Measurements from ENCODE around the gene PLEKHG2.

The PLEKHG2 gene

GRCh38 chr19:39397360-39398296 is 14.8 kb upstream of the PLEKHG2 start:
- peaks cover 53% of the 10 kb centered on the region for H3K4me1 Mint-ChIP-seq (ENCODE audit: low read depth)
- H3K36me3 Mint-ChIP-seq (ENCODE audit: low read depth) = peaks cover 19% of the 10 kb centered on the region
- peak overlapping the region; percentile 11 for H3K4me3 Mint-ChIP-seq
- no peaks in the 10 kb centered on the region for H3K9me3 Mint-ChIP-seq
- H3K27ac Mint-ChIP-seq = peak overlapping the region; percentile 96
- no peaks in the 10 kb centered on the region for H3K27me3 Mint-ChIP-seq (ENCODE audit: low read depth)

GRCh38 chr19:39398297-39398864 is 14.1 kb upstream of the PLEKHG2 start:
- Mint-ChIP-seq H3K9me3 (no peaks in the 10 kb centered on the region), H3K4me3 (peak overlapping the region; percentile 11), H3K36me3 (ENCODE audit: low read depth) (peaks cover 18% of the 10 kb centered on the region), H3K27ac (peak overlapping the region; percentile 96), H3K4me1 (ENCODE audit: low read depth) (peaks cover 52% of the 10 kb centered on the region), H3K27me3 (ENCODE audit: low read depth) (no peaks in the 10 kb centered on the region)

GRCh38 chr19:39399668-39400050 is 12.8 kb upstream of the PLEKHG2 start:
- Mint-ChIP-seq H3K4me3 (peak overlapping the region; percentile 21), H3K27me3 (ENCODE audit: low read depth) (no peaks in the 10 kb centered on the region), H3K36me3 (ENCODE audit: low read depth) (peaks cover 11% of the 10 kb centered on the region), H3K27ac (peak overlapping the region; percentile 55), H3K9me3 (no peaks in the 10 kb centered on the region), H3K4me1 (ENCODE audit: low read depth) (peaks cover 50% of the 10 kb centered on the region)

GRCh38 chr19:39400061-39400460 is 12.4 kb upstream of the PLEKHG2 start:
- Mint-ChIP-seq H3K4me3 (peak overlapping the region; percentile 21), H3K27me3 (ENCODE audit: low read depth) (no peaks in the 10 kb centered on the region), H3K27ac (peak overlapping the region; percentile 55), H3K4me1 (ENCODE audit: low read depth) (peaks cover 51% of the 10 kb centered on the region), H3K36me3 (ENCODE audit: low read depth) (peaks cover 11% of the 10 kb centered on the region), H3K9me3 (no peaks in the 10 kb centered on the region)

GRCh38 chr19:39401070-39401548 is 11.4 kb upstream of the PLEKHG2 start:
- Mint-ChIP-seq H3K9me3 (no peaks in the 10 kb centered on the region), H3K27ac (peak overlapping the region; percentile 84), H3K4me3 (peak overlapping the region; percentile 80), H3K27me3 (ENCODE audit: low read depth) (no peaks in the 10 kb centered on the region), H3K36me3 (ENCODE audit: low read depth) (peaks cover 4% of the 10 kb centered on the region), H3K4me1 (ENCODE audit: low read depth) (peaks cover 58% of the 10 kb centered on the region)

- Mint-ChIP-seq H3K9me3 (no peaks in the 10 kb centered on the region), H3K4me1 (ENCODE audit: low read depth) (peaks cover 60% of the 10 kb centered on the region), H3K27me3 (ENCODE audit: low read depth) (no peaks in the 10 kb centered on the region), H3K27ac (peak overlapping the region; percentile 84), H3K36me3 (ENCODE audit: low read depth) (peaks cover 4% of the 10 kb centered on the region), H3K4me3 (peak overlapping the region; percentile 80)
Measured at GRCh38 chr19:39401549-39402345, 10.7 kb upstream of the PLEKHG2 start.

GRCh38 chr19:39402346-39403300 is 9.8 kb upstream of the PLEKHG2 start:
- H3K9me3 Mint-ChIP-seq = no peaks in the 10 kb centered on the region
- H3K27ac Mint-ChIP-seq = peak overlapping the region; percentile 84
- peaks cover 57% of the 10 kb centered on the region for H3K4me1 Mint-ChIP-seq (ENCODE audit: low read depth)
- H3K36me3 Mint-ChIP-seq (ENCODE audit: low read depth) = peaks cover 7% of the 10 kb centered on the region
- H3K27me3 Mint-ChIP-seq (ENCODE audit: low read depth) = no peaks in the 10 kb centered on the region
- peak overlapping the region; percentile 80 for H3K4me3 Mint-ChIP-seq

GRCh38 chr19:39403331-39404312 is 8.8 kb upstream of the PLEKHG2 start:
- Mint-ChIP-seq H3K36me3 (ENCODE audit: low read depth) (peaks cover 15% of the 10 kb centered on the region), H3K27me3 (ENCODE audit: low read depth) (no peaks in the 10 kb centered on the region), H3K27ac (peak overlapping the region; percentile 87), H3K9me3 (no peaks in the 10 kb centered on the region), H3K4me1 (ENCODE audit: low read depth) (peaks cover 52% of the 10 kb centered on the region), H3K4me3 (peak overlapping the region; percentile 77)

GRCh38 chr19:39405261-39405957 is 7.1 kb upstream of the PLEKHG2 start:
- H3K36me3 Mint-ChIP-seq (ENCODE audit: low read depth) = peaks cover 15% of the 10 kb centered on the region
- H3K9me3 Mint-ChIP-seq = no peaks in the 10 kb centered on the region
- H3K27ac Mint-ChIP-seq = peak overlapping the region; percentile 45
- H3K4me1 Mint-ChIP-seq (ENCODE audit: low read depth) = peaks cover 46% of the 10 kb centered on the region
- no peaks in the 10 kb centered on the region for H3K27me3 Mint-ChIP-seq (ENCODE audit: low read depth)
- peak overlapping the region; percentile 14 for H3K4me3 Mint-ChIP-seq

- Mint-ChIP-seq H3K27me3 (ENCODE audit: low read depth) (no peaks in the 10 kb centered on the region), H3K9me3 (no peaks in the 10 kb centered on the region), H3K4me1 (ENCODE audit: low read depth) (peaks cover 49% of the 10 kb centered on the region), H3K4me3 (peak overlapping the region; percentile 87), H3K36me3 (ENCODE audit: low read depth) (peaks cover 20% of the 10 kb centered on the region), H3K27ac (peak overlapping the region; percentile 92)
Measured at GRCh38 chr19:39405958-39406655, 6.4 kb upstream of the PLEKHG2 start.

- H3K4me3 Mint-ChIP-seq = peak within 1 kb of the TSS; percentile 96
- peaks cover 49% of the 10 kb centered on the region for H3K4me1 Mint-ChIP-seq (ENCODE audit: low read depth)
- no peaks in the 10 kb centered on the region for H3K9me3 Mint-ChIP-seq
- peak within 1 kb of the TSS; percentile 98 for H3K27ac Mint-ChIP-seq
- peaks cover 24% of the 10 kb centered on the region for H3K36me3 Mint-ChIP-seq (ENCODE audit: low read depth)
- no peaks in the 10 kb centered on the region for H3K27me3 Mint-ChIP-seq (ENCODE audit: low read depth)
Measured at GRCh38 chr19:39406656-39407409, 5.6 kb upstream of the PLEKHG2 start, which contains the start of gene ZFP36. TSS of gene ZFP36 (plus strand) at chr19:39406847. CDS start at chr19:39406905, 58 bp downstream.
